Colonic mucosa (tissue), 4 donors: ENCODE results near the gene DLG4. TPM values are rescaled to one million over a fixed set of nuclear protein-coding genes. Genes with fewer than 3 reads are reported as not detected.

ENCODE experiments used
- DNase-seq: peaks from one replicate; pipeline ENCODE4 v3.0.0-alpha.2; 2020
- H3K27ac ChIP-seq: fragments of 200-600 bp; one replicate; pipeline ENCODE4 v1.8.0; 2021
- H3K27me3 ChIP-seq: fragments of 200-600 bp; one replicate; pipeline ENCODE4 v1.8.0; 2021
- H3K36me3 ChIP-seq: fragments of 200-600 bp; one replicate; pipeline ENCODE4 v1.8.0; 2021
- H3K4me1 ChIP-seq: fragments of 200-600 bp; one replicate; pipeline ENCODE4 v1.8.0; 2021; ENCODE audit warnings: mild to moderate bottlenecking
- H3K4me3 ChIP-seq: fragments of 200-600 bp; one replicate; pipeline ENCODE4 v1.8.0; 2021
- H3K9ac ChIP-seq, 2 donors: one replicate each; pipeline ENCODE4 v1.7.0; 2013; ENCODE audit warnings: control low read depth in 2 of 2, low read depth in 2 of 2, low read length in 2 of 2
- H3K9me3 ChIP-seq: fragments of 200-600 bp; one replicate; pipeline ENCODE4 v1.8.0; 2021
- intact Hi-C: fragments of 100-400 bp; cut with DNase I; formaldehyde crosslinking; loops from one replicate; pipeline ENCODE4 v1.14.1; 2022
- total RNA-seq, 2 donors: library from RNA; stranded (reverse); fragmentation: NEBNext Ultra II Directional in 1 of 2; extraction: Animal tissue kit (Norgen Biotek cat#: 25700) in 1 of 2; gene quantifications; one replicate each; pipeline ENCODE4 v1.2.1, GENCODE V29; 2021
- TF ChIP-seq, protein P1 (sequence below): fragments of 200-600 bp; IDR thresholded peaks from one replicate; pipeline ENCODE4 v1.8.0; 2022; ENCODE audit warnings: antibody characterized with exemption, mild to moderate bottlenecking
- donor health status: healthy.
- donor health status: DM: no; HTN: no; CAD: no.
- donor health status: DM: no; HTN: no; CAD: no.

The DLG4 gene
- total RNA-seq, 2 donors from 2014 or later = 4.8 to 5.6 TPM

- no peak overlapping the region for H3K4me3 ChIP-seq
- H3K9ac ChIP-seq = no peak overlapping the region
- H3K27ac ChIP-seq = no peak overlapping the region
- H3K9me3 ChIP-seq = no peaks in the 10 kb centered on the region
- no peaks in the 10 kb centered on the region for H3K36me3 ChIP-seq
- TF ChIP-seq, protein P1, sequence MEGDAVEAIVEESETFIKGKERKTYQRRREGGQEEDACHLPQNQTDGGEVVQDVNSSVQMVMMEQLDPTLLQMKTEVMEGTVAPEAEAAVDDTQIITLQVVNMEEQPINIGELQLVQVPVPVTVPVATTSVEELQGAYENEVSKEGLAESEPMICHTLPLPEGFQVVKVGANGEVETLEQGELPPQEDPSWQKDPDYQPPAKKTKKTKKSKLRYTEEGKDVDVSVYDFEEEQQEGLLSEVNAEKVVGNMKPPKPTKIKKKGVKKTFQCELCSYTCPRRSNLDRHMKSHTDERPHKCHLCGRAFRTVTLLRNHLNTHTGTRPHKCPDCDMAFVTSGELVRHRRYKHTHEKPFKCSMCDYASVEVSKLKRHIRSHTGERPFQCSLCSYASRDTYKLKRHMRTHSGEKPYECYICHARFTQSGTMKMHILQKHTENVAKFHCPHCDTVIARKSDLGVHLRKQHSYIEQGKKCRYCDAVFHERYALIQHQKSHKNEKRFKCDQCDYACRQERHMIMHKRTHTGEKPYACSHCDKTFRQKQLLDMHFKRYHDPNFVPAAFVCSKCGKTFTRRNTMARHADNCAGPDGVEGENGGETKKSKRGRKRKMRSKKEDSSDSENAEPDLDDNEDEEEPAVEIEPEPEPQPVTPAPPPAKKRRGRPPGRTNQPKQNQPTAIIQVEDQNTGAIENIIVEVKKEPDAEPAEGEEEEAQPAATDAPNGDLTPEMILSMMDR = no peak
- no peak for DNase-seq
- no peaks in the 10 kb centered on the region for H3K4me1 ChIP-seq
- H3K27me3 ChIP-seq = no peaks in the 10 kb centered on the region
- intact Hi-C loops = no loop called here
Observed at GRCh38 chr17:7208754-7209460, 10.7 kb downstream of the DLG4 start.

GRCh38 chr17:7208027-7208571, 11.5 kb downstream of the DLG4 start:
- DNase-seq = no peak
- Histone ChIP-seq H3K4me3 (no peak overlapping the region), H3K9ac (no peak overlapping the region), H3K36me3 (no peaks in the 10 kb centered on the region), H3K27me3 (no peaks in the 10 kb centered on the region), H3K27ac (no peak overlapping the region), H3K4me1 (no peaks in the 10 kb centered on the region), H3K9me3 (no peaks in the 10 kb centered on the region)
- intact Hi-C loops = no loop called here
- TF ChIP-seq, protein P1 = no peak

- no peaks in the 10 kb centered on the region for H3K27me3 ChIP-seq
- H3K36me3 ChIP-seq = no peaks in the 10 kb centered on the region
- H3K9me3 ChIP-seq = no peaks in the 10 kb centered on the region
- TF ChIP-seq, protein P1 = no peak
- H3K4me1 ChIP-seq = no peaks in the 10 kb centered on the region
- no peak overlapping the region for H3K27ac ChIP-seq
- H3K4me3 ChIP-seq = no peak overlapping the region
- no peak for DNase-seq
- intact Hi-C loops = no loop called here
- H3K9ac ChIP-seq = no peak overlapping the region
Observed at GRCh38 chr17:7207120-7208001, 12.3 kb downstream of the DLG4 start.

GRCh38 chr17:7205561-7205960, 14.1 kb downstream of the DLG4 start:
- Histone ChIP-seq H3K4me3 (no peak overlapping the region), H3K36me3 (no peaks in the 10 kb centered on the region), H3K9me3 (no peaks in the 10 kb centered on the region), H3K9ac (peak overlapping the region in 1 of 2 donors; percentile 57), H3K4me1 (no peaks in the 10 kb centered on the region), H3K27me3 (no peaks in the 10 kb centered on the region), H3K27ac (no peak overlapping the region)
- intact Hi-C loops = no loop called here
- DNase-seq = no peak
- TF ChIP-seq, protein P1 = no peak

DNA sequence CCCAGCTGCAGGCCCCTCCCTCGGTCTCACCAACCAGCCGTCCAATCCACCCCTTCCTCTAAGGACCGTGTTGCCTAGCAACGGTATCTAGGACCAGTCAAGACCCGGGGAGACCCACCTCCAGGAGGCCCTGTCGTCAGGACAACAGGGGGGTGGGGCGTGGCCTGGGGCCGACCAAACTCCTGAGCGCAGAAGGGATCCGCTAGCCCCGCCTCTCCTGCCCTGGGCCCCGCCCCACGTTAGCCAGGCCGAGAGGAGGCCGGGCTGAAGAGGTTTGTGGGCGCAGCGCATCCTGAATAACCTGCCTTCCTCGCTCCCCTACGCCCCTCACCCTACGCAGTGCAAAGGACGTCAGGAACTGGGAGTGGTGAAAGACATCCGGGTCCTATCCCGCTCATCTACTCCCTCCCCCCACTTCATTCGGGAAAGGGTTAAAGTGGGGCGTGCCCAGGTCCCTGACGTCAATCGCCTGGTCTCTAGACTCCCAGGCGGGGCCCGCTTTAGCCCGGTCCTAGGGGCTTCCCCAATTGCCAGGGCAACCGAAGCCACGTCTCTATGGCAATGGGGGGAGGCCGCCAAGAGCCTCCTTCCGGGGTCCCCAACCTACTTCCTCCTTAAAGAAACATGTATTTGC, 14.7 kb downstream of the DLG4 start:
- Histone ChIP-seq H3K9ac (peak overlapping the region; percentile 44 to 57), H3K4me3 (peak overlapping the region; percentile 39), H3K27me3 (no peaks in the 10 kb centered on the region), H3K27ac (no peak overlapping the region), H3K9me3 (no peaks in the 10 kb centered on the region), H3K4me1 (no peaks in the 10 kb centered on the region), H3K36me3 (no peaks in the 10 kb centered on the region)
- intact Hi-C loops = no loop called here
- TF ChIP-seq, protein P1 = no peak
- peak; percentile 79 for DNase-seq
